Measurements from ENCODE around the gene RASGEF1B.

RASGEF1B gene

GRCh38 chr4:81376720-81377119 is 95.0 kb downstream of the RASGEF1B start:
- TF ChIP-seq EZH2phosphoT487 (IDR thresholded peaks at IDR 0.05; ENCODE audit: low read depth) (no peak), CTCF (IDR thresholded peaks at IDR 0.05; ENCODE audit: low read depth, low read length) (no peak)
- no peak overlapping the region for H3K27ac ChIP-seq (ENCODE audit: low read length)
- H3K4me3 ChIP-seq (ENCODE audit: low read length) = no peak overlapping the region
- no peaks in the 10 kb centered on the region for H3K9me3 ChIP-seq (ENCODE audit: insufficient read depth, low read length)
- H3K9ac ChIP-seq (ENCODE audit: low read length) = no peak overlapping the region
- no peak overlapping the region for H2AFZ ChIP-seq (ENCODE audit: low read depth, low read length)
- no peak overlapping the region for H3K4me2 ChIP-seq (ENCODE audit: low read length)
- H3K4me1 ChIP-seq (ENCODE audit: low read length) = no peaks in the 10 kb centered on the region
- H3K79me2 ChIP-seq (ENCODE audit: low read length) = no peaks in the 10 kb centered on the region
- no peaks in the 10 kb centered on the region for H4K20me1 ChIP-seq (ENCODE audit: insufficient read depth, low read length)
- H3K27me3 ChIP-seq (ENCODE audit: low read depth, low read length) = no peaks in the 10 kb centered on the region
- no peaks in the 10 kb centered on the region for H3K36me3 ChIP-seq (replicated peaks; ENCODE audit: low read depth, low read length)
